CD14-positive monocyte (primary cell): ENCODE data around the gene CALD1. TPM values are rescaled to one million over a fixed set of nuclear protein-coding genes. Genes with fewer than 3 reads are reported as not detected.
A peak's percentile ranks its signal among the peaks of the same experiment; 100 is the strongest.

Experiments
- DNase-seq, 3 donors: peaks; one replicate each; pipeline ENCODE4 v3.0.0-alpha.2; 2011 to 2022
- H2AFZ ChIP-seq: 2 replicates; pipeline ENCODE4 v1.6.0; 2012; ENCODE audit warnings: mild to moderate bottlenecking, low read depth, low read length, inconsistent platforms; ENCODE audit not compliant: insufficient read depth, poor library complexity, severe bottlenecking
- H3K27ac ChIP-seq, 2 donors: 1 replicate in 1 of 2; 2 replicates in 1 of 2; pipeline ENCODE4 v1.5.1; 2012 to 2013; ENCODE audit warnings: low read length in 2 of 2, control low read depth in 1 of 2, inconsistent platforms in 1 of 2, low read depth in 1 of 2, mild to moderate bottlenecking in 1 of 2
- H3K27me3 ChIP-seq, 2 donors: one replicate each; pipeline versions ENCODE4 v1.6.0 to v1.6.1; 2011 to 2013; ENCODE audit warnings: low read length in 2 of 2; ENCODE audit not compliant: control insufficient read depth in 2 of 2, insufficient read depth in 2 of 2
- H3K36me3 ChIP-seq, 2 donors: replicated peaks in 1 of 2; 1 replicate in 1 of 2; 2 replicates in 1 of 2; pipeline versions ENCODE4 v1.5.1 to v1.6.1; 2012 to 2013; ENCODE audit warnings: low read length in 2 of 2, control low read depth in 1 of 2, inconsistent platforms in 1 of 2, mild to moderate bottlenecking in 1 of 2; ENCODE audit not compliant: insufficient read depth in 2 of 2, control insufficient read depth in 1 of 2
- H3K4me1 ChIP-seq, 2 donors: 1 replicate in 1 of 2; 2 replicates in 1 of 2; pipeline versions ENCODE4 v1.5.1 to v1.6.1; 2012 to 2013; ENCODE audit warnings: low read length in 2 of 2, control low read depth in 1 of 2, inconsistent platforms in 1 of 2, mild to moderate bottlenecking in 1 of 2, moderate library complexity in 1 of 2; ENCODE audit not compliant: insufficient read depth in 2 of 2, control insufficient read depth in 1 of 2
- H3K4me2 ChIP-seq: replicated peaks from 2 replicates; pipeline ENCODE3; 2012; ENCODE audit warnings: low read length, moderate library complexity, mild to moderate bottlenecking; ENCODE audit not compliant: poor library complexity, severe bottlenecking; ENCODE audit errors: extremely low read depth
- H3K4me3 ChIP-seq, 3 experiments: fragments of 200-600 bp in 1 of 3; sonication (generic) in 1 of 3; replicated peaks in 1 of 3; 1 replicate in 2 of 3; 2 replicates in 1 of 3; pipeline ENCODE4 v1.5.1; 2011 to 2013; ENCODE audit warnings: low read length in 3 of 3, mild to moderate bottlenecking in 3 of 3, control low read depth in 2 of 3, low read depth in 2 of 3, inconsistent platforms in 1 of 3, moderate library complexity in 1 of 3
- H3K79me2 ChIP-seq: 2 replicates; pipeline ENCODE4 v1.6.0; 2012; ENCODE audit warnings: mild to moderate bottlenecking, control low read depth, inconsistent platforms, low read length, moderate library complexity; ENCODE audit not compliant: insufficient read depth
- H3K9ac ChIP-seq: 2 replicates; pipeline ENCODE4 v1.6.0; 2017; ENCODE audit warnings: low read length, mild to moderate bottlenecking; ENCODE audit not compliant: insufficient read depth, poor library complexity, severe bottlenecking
- H3K9me3 ChIP-seq, 2 donors: replicated peaks in 1 of 2; 1 replicate in 1 of 2; 2 replicates in 1 of 2; pipeline versions ENCODE4 v1.5.1 to v1.6.1; 2012 to 2013; ENCODE audit warnings: low read length in 2 of 2, control low read depth in 1 of 2; ENCODE audit not compliant: control insufficient read depth in 1 of 2, insufficient read depth in 1 of 2
- H4K20me1 ChIP-seq: 2 replicates; pipeline ENCODE4 v1.6.0; 2012; ENCODE audit warnings: mild to moderate bottlenecking, low read length, control low read depth, moderate library complexity; ENCODE audit not compliant: insufficient read depth
- H3K27ac Mint-ChIP-seq, 7 donors: one replicate each; pipeline ENCODE4 v1.8.0; 2020; ENCODE audit warnings: mild to moderate bottlenecking in 7 of 7, mixed read lengths in 7 of 7, moderate library complexity in 6 of 7, inconsistent platforms in 2 of 7
- H3K27me3 Mint-ChIP-seq, 3 donors: one replicate each; pipeline ENCODE4 v1.8.0; 2021 to 2022; ENCODE audit warnings: low read depth in 3 of 3, mild to moderate bottlenecking in 3 of 3, mixed read lengths in 3 of 3, moderate library complexity in 3 of 3, inconsistent platforms in 1 of 3
- H3K36me3 Mint-ChIP-seq, 2 donors: one replicate each; pipeline ENCODE4 v1.8.0; 2020; ENCODE audit warnings: mixed read lengths in 2 of 2, inconsistent platforms in 1 of 2, mild to moderate bottlenecking in 1 of 2
- H3K4me1 Mint-ChIP-seq: one replicate; pipeline ENCODE4 v1.8.0; 2020; ENCODE audit warnings: mild to moderate bottlenecking, mixed read lengths
- H3K4me3 Mint-ChIP-seq, 2 donors: one replicate each; pipeline ENCODE4 v1.8.0; 2020; ENCODE audit warnings: mild to moderate bottlenecking in 2 of 2, mixed read lengths in 2 of 2, moderate library complexity in 1 of 2
- H3K9me3 Mint-ChIP-seq, 7 donors: one replicate each; pipeline ENCODE4 v1.8.0; 2020 to 2022; ENCODE audit warnings: mixed read lengths in 7 of 7, mild to moderate bottlenecking in 6 of 7, moderate library complexity in 6 of 7, inconsistent platforms in 2 of 7
- CTCF ChIP-seq: fragments of 200-600 bp; IDR thresholded peaks from one replicate; pipeline ENCODE4 v1.8.0; 2022; ENCODE audit warnings: antibody characterized with exemption, mild to moderate bottlenecking
- WGBS: methylation state at CpG from one replicate; pipeline ENCODE4 v1.1.5; 2013; ENCODE audit warnings: missing lambda C conversion rate; ENCODE audit not compliant: insufficient coverage; 5-methylcytosine and 5-hydroxymethylcytosine counted together
- intact Hi-C, 2 donors: fragments of 100-400 bp; cut with micrococcal nuclease; formaldehyde crosslinking; loops; one replicate each; pipeline versions ENCODE4 v1.15.0 to v1.15.1; 2023
- polyA plus RNA-seq, 3 donors: library from polyadenylated mRNA; depleted of rRNA in 1 of 3; unstranded in 2 of 3; stranded (reverse) in 1 of 3; fragments of 300-500 nt in 2 of 3; fragments of >200 nt in 1 of 3; fragmentation: Illumina TruSeq in 2 of 3; gene quantifications; 1 replicate in 2 of 3; 2 replicates in 1 of 3; pipeline ENCODE4 v1.2.3, GENCODE V29; 2012 to 2021

Gene CALD1
- polyA plus RNA-seq, 3 donors, result 0.18 TPM; not detected in 2

- DNase-seq, result no peak
- H4K20me1 ChIP-seq, result no peaks in the 10 kb centered on the region
- no peak overlapping the region for H3K4me3 ChIP-seq
- no peaks in the 10 kb centered on the region for H3K9me3 ChIP-seq
- H3K36me3 Mint-ChIP-seq, result peaks cover 16 to 36% of the 10 kb centered on the region in 2 donors
- H3K27ac ChIP-seq, result no peak overlapping the region
- peak overlapping the region in 1 of 7 donors; percentile 16 for H3K27ac Mint-ChIP-seq
- H3K79me2 ChIP-seq, result no peaks in the 10 kb centered on the region
- H3K4me3 Mint-ChIP-seq, result no peak overlapping the region
- H2AFZ ChIP-seq, result no peak overlapping the region
- H3K27me3 Mint-ChIP-seq, result no peaks in the 10 kb centered on the region
- H3K9ac ChIP-seq, result no peak overlapping the region
- H3K4me1 ChIP-seq, result no peaks in the 10 kb centered on the region
- intact Hi-C loops, result no loop called here
- no peaks in the 10 kb centered on the region for H3K9me3 Mint-ChIP-seq
- no peak for TF ChIP-seq CTCF
- no peaks in the 10 kb centered on the region for H3K4me1 Mint-ChIP-seq
- 100% methylated on average over 1 of the region's 2 CpGs for WGBS
- peaks cover 3 to 17% of the 10 kb centered on the region in 2 donors for H3K36me3 ChIP-seq
- H3K27me3 ChIP-seq, result no peaks in the 10 kb centered on the region
- no peak overlapping the region for H3K4me2 ChIP-seq
Measured at GRCh38 chr7:134993877-134994456, 214.5 kb downstream of the CALD1 start.

DNA sequence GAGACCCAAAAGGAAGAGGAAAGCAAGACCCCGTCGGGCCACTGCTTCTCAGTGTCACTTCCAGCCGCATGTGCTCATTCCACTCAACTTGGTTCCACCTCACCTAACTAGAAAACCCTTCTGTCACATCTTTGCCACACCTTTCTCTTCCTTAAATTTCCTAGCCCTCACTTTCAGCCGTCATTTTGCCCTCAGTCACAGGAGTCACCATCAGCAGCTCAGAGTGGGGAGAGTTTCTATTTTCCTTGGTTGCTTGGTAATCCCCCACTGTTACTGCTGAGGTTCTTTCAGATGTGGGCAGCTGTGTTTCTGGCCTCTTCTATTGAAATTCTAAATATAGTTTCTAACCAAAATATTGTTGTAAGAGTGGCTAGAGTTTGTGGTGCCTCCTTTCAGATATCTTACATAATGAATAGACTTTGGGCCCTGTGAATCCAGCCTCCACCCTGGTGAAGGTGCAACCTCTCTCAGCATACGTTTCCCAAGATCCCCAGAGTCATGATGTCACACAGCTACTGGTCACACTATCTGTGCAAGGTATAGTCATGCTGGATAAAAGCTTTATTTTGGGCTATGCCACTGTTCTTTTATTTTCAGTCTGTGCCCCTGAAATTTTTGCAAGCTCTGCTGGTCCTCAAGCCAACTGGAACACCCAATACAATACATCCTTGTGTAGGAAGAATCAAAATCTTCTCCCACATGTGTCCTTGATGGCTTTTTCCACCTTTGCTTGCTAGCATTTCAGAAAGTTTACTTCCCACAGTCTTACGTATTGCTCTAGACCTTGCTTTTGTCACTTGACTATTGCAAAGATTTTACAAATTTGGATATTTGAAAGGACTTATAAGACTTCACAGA is 216.0 kb downstream of the CALD1 start:
- Histone ChIP-seq H3K4me2 (no peak overlapping the region), H4K20me1 (no peaks in the 10 kb centered on the region), H3K4me1 (no peaks in the 10 kb centered on the region), H3K4me3 (no peak overlapping the region), H3K27me3 (no peaks in the 10 kb centered on the region), H2AFZ (no peak overlapping the region), H3K27ac (no peak overlapping the region), H3K36me3 (peaks cover 3 to 17% of the 10 kb centered on the region in 2 donors), H3K9ac (no peak overlapping the region), H3K9me3 (no peaks in the 10 kb centered on the region), H3K79me2 (no peaks in the 10 kb centered on the region)
- Mint-ChIP-seq H3K4me3 (no peak overlapping the region), H3K27ac (peak overlapping the region in 1 of 7 donors; percentile 1), H3K36me3 (peaks cover 16 to 29% of the 10 kb centered on the region in 2 donors), H3K27me3 (no peaks in the 10 kb centered on the region), H3K4me1 (no peaks in the 10 kb centered on the region), H3K9me3 (peaks cover 0 to 2% (median 0%) of the 10 kb centered on the region in 7 donors)
- DNase-seq, result no peak
- WGBS, result no CpG with 5 or more reads among the region's 6 CpGs
- no peak for TF ChIP-seq CTCF
- intact Hi-C loops, result no loop called here
